ENCODE results near the gene E2F1. TPM values are rescaled to one million over a fixed set of nuclear protein-coding genes. Genes with fewer than 3 reads are reported as not detected.

E2F1 gene
- total and polyA plus RNA-seq, 8 donors, result 2.3 to 24.9 (median 4.6) TPM

- Histone ChIP-seq H3K4me1 (peaks cover 12 to 33% (median 23%) of the 10 kb centered on the region in 4 donors), H3K4me3 (peak overlapping the region in 3 of 4 donors; percentile 48 to 57 (median 48)), H3K27ac (peak overlapping the region in 4 of 5 donors; percentile 41 to 84 (median 66)), H3K27me3 (no peaks in the 10 kb centered on the region), H3K9me3 (no peaks in the 10 kb centered on the region), H3K36me3 (peaks cover 0 to 4% (median 0%) of the 10 kb centered on the region in 4 donors)
- TF ChIP-seq POLR2A (IDR thresholded peaks at IDR 0.05) (no peak), CTCF (IDR thresholded peaks at IDR 0.05) (no peak), POLR2AphosphoS5 (IDR thresholded peaks at IDR 0.05) (no peak), EP300 (IDR thresholded peaks at IDR 0.05) (no peak)
- peak in 1 of 2 donors; percentile 81 for DNase-seq
- 25 to 43% (median 35%) methylated on average over 8 to 10 of the region's 10 CpGs for WGBS, 5 donors
- intact Hi-C loops (cut with DNase I; ENCODE audit: low total_unique reads), result no loop called here
Observed at GRCh38 chr20:33684533-33685327, 1.5 kb downstream of the E2F1 start.

- 81 to 87% (median 86%) methylated on average over 9 of the region's 9 CpGs for WGBS, 5 donors
- DNase-seq, result no peak
- H3K27me3 ChIP-seq, result no peaks in the 10 kb centered on the region
- no peak overlapping the region for H3K4me3 ChIP-seq
- H3K27ac ChIP-seq, result no peak overlapping the region
- H3K4me1 ChIP-seq, result peaks cover 14 to 28% (median 17%) of the 10 kb centered on the region in 4 donors
- peaks cover 0 to 4% (median 0%) of the 10 kb centered on the region in 4 donors for H3K36me3 ChIP-seq
- intact Hi-C loops (cut with DNase I; ENCODE audit: low total_unique reads), result no loop called here
- H3K9me3 ChIP-seq, result no peaks in the 10 kb centered on the region
- TF ChIP-seq EP300 (IDR thresholded peaks at IDR 0.05), result no peak
- no peak for TF ChIP-seq POLR2A (IDR thresholded peaks at IDR 0.05)
- no peak for TF ChIP-seq CTCF (IDR thresholded peaks at IDR 0.05)
- no peak for TF ChIP-seq POLR2AphosphoS5 (IDR thresholded peaks at IDR 0.05)
Observed at GRCh38 chr20:33681728-33682353, 4.3 kb downstream of the E2F1 start.

- Histone ChIP-seq H3K27ac (no peak overlapping the region), H3K4me3 (no peak overlapping the region), H3K4me1 (peaks cover 18 to 29% (median 20%) of the 10 kb centered on the region in 4 donors), H3K27me3 (no peaks in the 10 kb centered on the region), H3K36me3 (peaks cover 0 to 4% (median 0%) of the 10 kb centered on the region in 4 donors), H3K9me3 (no peaks in the 10 kb centered on the region)
- WGBS, 5 donors, result 82 to 92% (median 86%) methylated on average over 4 to 5 of the region's 5 CpGs
- no peak for TF ChIP-seq EP300 (IDR thresholded peaks at IDR 0.05)
- no peak for DNase-seq
- intact Hi-C loops (cut with DNase I; ENCODE audit: low total_unique reads), result no loop called here
Observed at GRCh38 chr20:33681288-33681687, 4.9 kb downstream of the E2F1 start.

GRCh38 chr20:33680686-33681085 lies 5.5 kb downstream of the E2F1 start:
- WGBS, 5 donors, result 88 to 96% (median 91%) methylated on average over 2 of the region's 2 CpGs
- TF ChIP-seq CTCF (IDR thresholded peaks at IDR 0.05) (no peak), POLR2A (IDR thresholded peaks at IDR 0.05) (no peak), EP300 (IDR thresholded peaks at IDR 0.05) (no peak), POLR2AphosphoS5 (IDR thresholded peaks at IDR 0.05) (no peak)
- peaks cover 22 to 33% (median 24%) of the 10 kb centered on the region in 4 donors for H3K4me1 ChIP-seq
- intact Hi-C loops (cut with DNase I; ENCODE audit: low total_unique reads), result no loop called here
- no peak overlapping the region for H3K4me3 ChIP-seq
- no peaks in the 10 kb centered on the region for H3K27me3 ChIP-seq
- peaks cover 0 to 4% (median 0%) of the 10 kb centered on the region in 4 donors for H3K36me3 ChIP-seq
- no peak overlapping the region for H3K27ac ChIP-seq
- DNase-seq, result no peak
- H3K9me3 ChIP-seq, result no peaks in the 10 kb centered on the region

Data from stomach (tissue), 9 donors.